Smooth muscle cell (in vitro differentiated cells): ENCODE measurements around the gene SERPINE1. TPM values are rescaled to one million over a fixed set of nuclear protein-coding genes. Genes with fewer than 3 reads are reported as not detected.

Experiments used
- DNase-seq: peaks from one replicate; lab custom pipeline; 2025; ENCODE audit not compliant: unreplicated experiment; lab: John Stamatoyannopoulos, UW
- H2AFZ ChIP-seq: fragments of 200-600 bp; sonication (generic); 2 replicates; pipeline ENCODE4 v1.6.0; 2016; ENCODE audit warnings: antibody characterized with exemption, low read depth, mild to moderate bottlenecking
- H3F3A ChIP-seq: fragments of 200-600 bp; sonication (generic); 2 replicates; pipeline ENCODE4 v1.6.0; 2017; ENCODE audit warnings: antibody characterized with exemption, low read depth
- H3K27ac ChIP-seq: fragments of 200-600 bp; sonication (generic); 2 replicates; pipeline ENCODE4 v1.5.1; 2016; ENCODE audit warnings: low read depth, mild to moderate bottlenecking
- H3K27me3 ChIP-seq: fragments of 200-600 bp; sonication (generic); 2 replicates; pipeline ENCODE4 v1.6.1; 2016; ENCODE audit warnings: low read depth, mild to moderate bottlenecking
- H3K36me3 ChIP-seq: fragments of 200-600 bp; sonication (generic); 2 replicates; pipeline ENCODE4 v1.5.1; 2016; ENCODE audit warnings: low read depth
- H3K4me1 ChIP-seq: fragments of 200-600 bp; sonication (generic); 2 replicates; pipeline ENCODE4 v1.5.1; 2016; ENCODE audit warnings: low read depth
- H3K4me2 ChIP-seq: fragments of 200-600 bp; sonication (generic); 2 replicates; pipeline ENCODE4 v1.6.0; 2016; ENCODE audit warnings: mild to moderate bottlenecking
- H3K4me3 ChIP-seq: fragments of 200-600 bp; sonication (generic); 2 replicates; pipeline ENCODE4 v1.5.1; 2016; ENCODE audit warnings: mild to moderate bottlenecking
- H3K79me2 ChIP-seq: fragments of 200-600 bp; sonication (generic); 2 replicates; pipeline ENCODE4 v1.6.0; 2016; ENCODE audit warnings: low read depth, mild to moderate bottlenecking
- H3K9ac ChIP-seq: fragments of 200-600 bp; sonication (generic); 2 replicates; pipeline ENCODE4 v1.6.0; 2016; ENCODE audit warnings: low read depth
- H3K9me3 ChIP-seq: fragments of 200-600 bp; sonication (generic); replicated peaks from 2 replicates; pipeline ENCODE4 v1.5.1; 2016; ENCODE audit warnings: low read depth
- H4K20me1 ChIP-seq: fragments of 200-600 bp; sonication (generic); 2 replicates; pipeline ENCODE4 v1.6.0; 2016; ENCODE audit warnings: low read depth
- CTCF ChIP-seq: fragments of 200-600 bp; sonication (generic); IDR thresholded peaks from 2 replicates; pipeline ENCODE4 v1.5.1; 2017; ENCODE audit warnings: borderline replicate concordance, mild to moderate bottlenecking, antibody characterized with exemption; ENCODE audit not compliant: insufficient read depth, poor library complexity, severe bottlenecking
- WGBS: methylation state at CpG from one replicate; pipeline ENCODE4 v1.1.7; 2016; ENCODE audit warnings: low lambda C conversion rate; 5-methylcytosine and 5-hydroxymethylcytosine counted together
- polyA plus RNA-seq: library from polyadenylated mRNA; unstranded; fragments of >200 nt; fragmentation: Nextera tagmentation; extraction: Ambion mirVana; gene quantifications from 2 replicates; pipeline ENCODE4 v1.2.1, GENCODE V29; 2016
- total RNA-seq: library from RNA; depleted of rRNA; stranded (reverse); fragments of >200 nt; gene quantifications from 2 replicates; pipeline ENCODE4 v1.2.3, GENCODE V29; 2014

SERPINE1 gene
- total and polyA plus RNA-seq, 2 experiments from 2014 or later = 435 to 495 TPM

GRCh38 chr7:101108330-101108857, 18.5 kb upstream of the SERPINE1 start:
- Histone ChIP-seq H3K27me3 (no peaks in the 10 kb centered on the region), H3F3A (no peaks in the 10 kb centered on the region), H3K36me3 (no peaks in the 10 kb centered on the region), H2AFZ (no peak overlapping the region), H3K4me2 (no peak overlapping the region), H3K4me3 (no peak overlapping the region), H3K4me1 (no peaks in the 10 kb centered on the region), H3K9me3 (no peaks in the 10 kb centered on the region), H3K27ac (peak overlapping the region; percentile 38), H3K9ac (no peak overlapping the region), H3K79me2 (no peaks in the 10 kb centered on the region), H4K20me1 (no peaks in the 10 kb centered on the region)
- DNase-seq = no peak
- no peak for TF ChIP-seq CTCF
- 83% methylated on average over 16 of the region's 16 CpGs for WGBS

- Histone ChIP-seq H3K79me2 (no peaks in the 10 kb centered on the region), H4K20me1 (no peaks in the 10 kb centered on the region), H3K4me2 (no peak overlapping the region), H3K27ac (peak overlapping the region; percentile 38), H3K9me3 (no peaks in the 10 kb centered on the region), H3K9ac (no peak overlapping the region), H3K27me3 (no peaks in the 10 kb centered on the region), H3F3A (no peaks in the 10 kb centered on the region), H3K4me3 (no peak overlapping the region), H2AFZ (no peak overlapping the region), H3K36me3 (no peaks in the 10 kb centered on the region), H3K4me1 (no peaks in the 10 kb centered on the region)
- no peak for DNase-seq
- WGBS = 78% methylated on average over 7 of the region's 7 CpGs
- TF ChIP-seq CTCF = no peak
Observed at GRCh38 chr7:101108961-101109360, 17.9 kb upstream of the SERPINE1 start.

- no peak overlapping the region for H3K27ac ChIP-seq
- H2AFZ ChIP-seq = no peak overlapping the region
- H3K27me3 ChIP-seq = no peaks in the 10 kb centered on the region
- H3K4me3 ChIP-seq = no peak overlapping the region
- H3K79me2 ChIP-seq = no peaks in the 10 kb centered on the region
- H3K9me3 ChIP-seq = no peaks in the 10 kb centered on the region
- TF ChIP-seq CTCF = no peak
- H3K4me1 ChIP-seq = no peaks in the 10 kb centered on the region
- no peak overlapping the region for H3K9ac ChIP-seq
- H3F3A ChIP-seq = no peaks in the 10 kb centered on the region
- no peak overlapping the region for H3K4me2 ChIP-seq
- no peaks in the 10 kb centered on the region for H4K20me1 ChIP-seq
- no peaks in the 10 kb centered on the region for H3K36me3 ChIP-seq
- DNase-seq = no peak
- WGBS = 80% methylated on average over 6 of the region's 6 CpGs
Observed at GRCh38 chr7:101109368-101109767, 17.5 kb upstream of the SERPINE1 start.

- peak overlapping the region; percentile 27 for H3K9ac ChIP-seq
- 39% methylated on average over 5 of the region's 5 CpGs for WGBS
- no peak for TF ChIP-seq CTCF
Observed at GRCh38 chr7:101111261-101111660, 15.6 kb upstream of the SERPINE1 start.

More at GRCh38 chr7:101111261-101111660, 15.6 kb upstream of the SERPINE1 start:
- no peaks in the 10 kb centered on the region for H3K27me3 ChIP-seq
- DNase-seq = no peak
- no peak overlapping the region for H3K4me3 ChIP-seq
- H3K9me3 ChIP-seq = no peaks in the 10 kb centered on the region
- no peaks in the 10 kb centered on the region for H3F3A ChIP-seq
- no peaks in the 10 kb centered on the region for H3K4me1 ChIP-seq
- no peaks in the 10 kb centered on the region for H3K79me2 ChIP-seq
- H3K36me3 ChIP-seq = no peaks in the 10 kb centered on the region
- no peak overlapping the region for H2AFZ ChIP-seq
- H4K20me1 ChIP-seq = no peaks in the 10 kb centered on the region
- peak overlapping the region; percentile 83 for H3K27ac ChIP-seq
- peak overlapping the region; percentile 18 for H3K4me2 ChIP-seq
